ENCODE results near the gene DDX10.
A peak's percentile ranks its signal among the peaks of the same experiment; 100 is the strongest.

Gene DDX10

DNA sequence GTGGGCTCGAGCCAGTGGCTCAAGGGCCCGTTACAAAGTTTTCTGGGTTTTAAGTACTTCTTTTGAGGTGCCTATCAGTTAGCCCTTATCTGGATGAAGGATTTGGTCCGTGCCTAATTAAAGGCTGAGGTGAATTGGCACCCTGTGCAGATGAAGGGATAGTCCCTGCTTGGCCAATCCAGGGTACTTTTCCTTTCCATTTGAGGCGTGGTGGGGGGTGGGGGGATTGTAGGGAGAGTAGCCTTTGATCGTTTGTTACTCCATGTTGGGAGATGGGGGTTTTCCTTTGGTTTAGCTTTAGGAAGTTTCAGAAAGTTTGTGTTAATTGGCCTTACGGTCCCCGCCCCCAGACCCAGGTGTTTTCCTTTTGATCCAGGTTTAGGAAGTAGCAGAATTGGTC is 170.8 kb downstream of the DDX10 start:
- DNase-seq: no peak

DNA sequence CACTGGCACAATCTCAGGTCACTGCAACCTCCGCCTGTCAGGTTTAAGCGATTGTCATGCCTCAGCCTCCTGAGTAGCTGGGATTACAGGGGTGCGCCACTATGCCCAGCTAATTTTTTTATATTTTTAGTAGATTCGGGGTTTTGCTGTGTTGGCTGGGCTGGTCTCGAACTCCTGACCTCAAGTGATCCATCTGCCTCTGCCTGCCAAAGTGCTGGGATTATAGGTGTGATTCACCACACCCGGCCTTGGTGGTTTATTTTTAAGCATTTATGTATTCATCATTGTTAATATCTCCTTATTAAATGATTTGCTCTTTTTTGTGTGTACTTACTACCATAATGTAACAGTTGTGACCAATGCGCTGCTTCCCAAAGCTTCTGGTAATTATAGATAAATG is 171.7 kb downstream of the DDX10 start:
- DNase-seq: no peak

DNA sequence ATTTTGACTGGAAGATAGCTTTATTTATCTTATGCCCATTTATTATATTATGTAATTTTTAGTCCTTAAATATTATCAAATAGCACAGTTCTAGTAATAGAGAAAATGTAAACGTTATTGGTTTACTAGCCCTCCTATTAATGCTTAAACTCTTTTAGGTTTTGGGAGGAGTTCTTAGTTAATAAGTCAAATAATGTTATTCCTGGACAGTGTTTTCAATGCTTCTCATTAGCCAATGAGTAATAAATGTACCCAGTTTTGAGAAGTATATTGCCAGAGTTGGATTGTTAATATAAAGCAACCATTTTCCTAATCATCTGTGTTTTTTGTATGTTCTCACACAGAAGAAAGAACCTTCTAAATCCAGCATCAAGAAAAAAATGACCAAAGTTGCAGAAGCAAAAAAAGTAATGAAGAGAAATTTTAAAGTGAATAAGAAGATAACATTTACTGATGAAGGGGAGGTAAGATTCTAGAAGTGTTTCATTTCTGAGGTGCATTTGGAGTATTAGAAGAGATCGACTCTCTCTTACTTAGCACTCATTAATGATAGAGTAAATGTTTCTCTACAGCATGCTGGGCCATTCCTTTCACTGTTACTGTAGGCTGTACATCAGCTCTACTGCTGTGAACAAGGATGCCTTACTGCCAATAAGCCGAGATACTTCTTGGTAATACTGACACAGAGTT is 173.4 kb downstream of the DDX10 start:
- DNase-seq: no peak

DNA sequence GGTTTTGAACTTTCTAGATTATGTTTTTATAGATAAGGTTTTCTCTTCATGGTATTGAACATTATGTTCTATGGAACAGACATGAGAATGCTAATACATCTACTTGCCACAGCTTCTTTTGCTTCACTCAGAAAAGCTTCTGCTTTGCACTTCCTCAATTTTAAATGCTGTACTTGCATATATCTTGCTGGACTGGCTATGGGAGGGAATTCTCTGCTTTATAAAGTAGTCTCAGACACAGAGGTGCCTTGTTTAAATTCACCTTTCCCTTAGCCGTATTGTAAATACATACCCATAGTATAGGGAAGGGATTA is 173.9 kb downstream of the DDX10 start:
- no peak for DNase-seq

DNA sequence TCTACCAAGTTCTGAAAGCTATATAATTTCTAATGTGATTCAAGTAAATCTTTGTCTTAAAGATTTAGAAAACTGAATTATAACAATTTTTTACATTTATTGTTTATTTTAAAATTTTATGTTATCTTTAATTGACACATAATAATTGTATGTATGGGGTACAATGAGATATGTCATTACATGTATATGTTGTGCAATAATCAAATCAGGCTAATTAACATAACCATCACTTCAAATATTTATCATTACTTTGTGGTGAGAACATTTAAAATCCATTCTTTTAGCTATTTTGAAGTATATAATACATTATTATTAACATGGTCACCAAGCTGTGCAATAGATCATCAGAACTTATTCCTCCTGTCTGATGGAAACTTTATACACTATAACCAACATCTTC is 181.1 kb downstream of the DDX10 start:
- no peak for DNase-seq

DNA sequence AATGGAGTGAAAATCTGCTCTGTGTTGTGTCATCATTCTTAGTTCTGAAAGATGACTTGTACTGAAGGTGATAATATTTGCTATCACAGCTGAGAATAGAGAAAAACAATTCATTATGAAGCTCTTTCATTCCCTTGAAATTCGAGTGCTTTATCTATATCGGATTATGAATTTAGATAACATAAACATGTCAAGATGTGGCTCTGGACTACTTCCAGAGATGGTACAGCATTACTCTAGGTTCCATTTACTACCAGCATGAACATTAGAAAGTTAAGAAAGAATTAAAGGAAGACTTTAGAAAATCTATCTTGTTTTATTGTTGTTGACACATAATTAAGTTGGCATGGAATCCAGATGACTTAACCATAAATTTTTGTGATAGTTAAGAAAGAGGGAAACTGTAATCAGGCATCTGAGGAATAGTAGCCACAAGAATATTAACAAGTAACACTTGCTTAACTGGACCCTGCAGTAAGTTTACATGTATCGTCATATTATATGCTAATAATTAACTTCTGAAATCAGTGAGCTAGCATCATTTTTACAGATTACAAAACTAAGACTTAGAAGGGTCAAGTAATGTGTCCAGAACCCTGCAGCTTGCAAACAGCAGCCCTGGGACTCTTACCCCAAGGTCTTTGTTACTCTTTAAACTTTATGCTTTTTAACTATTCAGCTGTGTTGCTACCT is 182.6 kb downstream of the DDX10 start:
- DNase-seq: no peak

DNA sequence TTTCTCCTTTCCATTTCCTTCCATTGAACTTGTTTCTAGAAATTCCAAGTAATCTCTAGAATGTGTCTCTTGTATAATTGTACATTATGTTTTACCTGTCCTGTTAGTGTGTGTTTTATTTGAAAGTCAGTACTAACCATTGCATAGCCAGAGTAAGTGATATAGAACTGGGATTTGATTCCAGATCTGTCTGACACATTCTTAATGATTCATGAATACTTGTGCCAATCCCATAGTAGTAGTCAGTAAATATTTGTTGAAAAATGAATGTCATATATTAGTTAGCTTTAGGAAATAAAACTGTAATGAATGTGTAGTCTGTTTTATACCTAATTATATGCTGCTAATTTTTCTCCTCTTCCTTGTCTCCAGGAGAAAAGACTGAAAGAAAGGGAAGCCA is 186.9 kb downstream of the DDX10 start:
- DNase-seq: no peak

DNA sequence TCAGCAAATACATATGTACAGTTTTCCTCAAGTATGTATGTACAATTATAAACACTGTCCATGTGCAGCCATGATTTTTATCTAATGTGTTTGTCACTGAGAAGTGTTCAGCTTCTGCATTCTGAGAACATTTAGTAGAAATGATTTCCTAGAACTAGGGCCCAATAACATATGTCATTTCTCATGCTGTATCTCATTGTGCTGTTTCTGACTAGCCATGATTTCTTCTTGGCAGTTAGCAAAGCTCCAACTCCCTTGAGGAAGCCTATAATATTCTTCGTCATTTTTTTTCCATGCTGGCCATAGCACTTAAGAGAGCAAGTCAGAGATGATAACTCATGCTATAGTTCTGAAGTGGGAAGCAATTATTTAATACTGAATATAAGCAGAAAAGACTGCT is 187.8 kb downstream of the DDX10 start:
- no peak for DNase-seq

DNA sequence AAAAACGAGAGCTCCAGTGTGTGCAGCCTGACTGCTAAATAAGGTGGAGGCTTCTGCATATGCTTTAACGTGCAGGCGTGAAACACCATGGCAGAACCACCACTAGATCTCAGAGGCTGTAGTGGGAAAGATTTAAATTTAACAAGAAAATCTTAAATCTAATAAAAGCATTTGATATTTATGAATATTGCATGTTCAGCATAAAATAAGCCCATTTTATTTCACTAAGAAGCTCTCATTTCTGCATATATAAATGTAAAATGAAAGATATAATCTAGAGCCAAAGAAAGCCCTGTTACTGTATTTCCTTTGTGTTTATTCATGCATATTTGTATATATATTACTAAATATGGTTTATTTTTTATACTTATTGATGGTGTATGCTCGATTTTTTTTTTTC is 188.3 kb downstream of the DDX10 start:
- no peak for DNase-seq

DNA sequence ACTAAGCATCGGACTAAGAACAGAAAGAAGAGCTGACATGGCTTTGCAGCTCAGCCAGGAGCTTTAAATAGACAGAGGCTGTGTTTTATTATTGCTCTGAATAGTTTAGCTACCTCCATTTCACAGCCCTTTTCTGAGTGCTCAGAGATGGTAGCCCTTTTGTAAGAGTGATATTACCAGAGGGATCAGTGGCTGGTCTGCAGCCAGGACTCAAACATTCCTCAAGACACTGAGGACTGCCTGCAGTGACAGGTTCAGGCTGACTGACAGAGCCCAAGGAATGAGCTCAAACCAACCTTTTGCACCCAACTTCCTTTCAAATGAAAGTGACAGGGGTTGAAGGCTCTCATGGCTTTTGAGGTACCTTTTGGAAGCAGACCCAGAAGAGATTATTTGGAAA is 189.0 kb downstream of the DDX10 start:
- no peak for DNase-seq

DNA sequence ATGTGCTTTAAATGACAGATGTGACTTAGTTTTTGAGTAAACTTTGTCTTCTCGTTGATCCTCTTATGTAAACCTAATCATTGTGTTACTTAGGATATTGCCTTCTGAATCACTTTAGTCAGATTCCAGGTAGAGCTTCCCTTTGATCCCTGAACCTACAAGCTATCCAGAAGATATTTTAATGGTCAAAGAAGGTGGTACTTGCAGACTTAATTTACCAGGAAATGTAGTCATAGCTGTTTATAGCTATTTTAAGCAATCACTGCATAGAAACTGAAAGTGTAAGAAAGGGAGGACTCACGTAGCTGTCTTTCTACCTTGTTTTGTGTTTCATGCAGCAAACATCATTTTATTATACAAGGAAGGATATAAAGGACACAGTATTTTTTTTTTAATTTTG is 189.5 kb downstream of the DDX10 start:
- no peak for DNase-seq

DNA sequence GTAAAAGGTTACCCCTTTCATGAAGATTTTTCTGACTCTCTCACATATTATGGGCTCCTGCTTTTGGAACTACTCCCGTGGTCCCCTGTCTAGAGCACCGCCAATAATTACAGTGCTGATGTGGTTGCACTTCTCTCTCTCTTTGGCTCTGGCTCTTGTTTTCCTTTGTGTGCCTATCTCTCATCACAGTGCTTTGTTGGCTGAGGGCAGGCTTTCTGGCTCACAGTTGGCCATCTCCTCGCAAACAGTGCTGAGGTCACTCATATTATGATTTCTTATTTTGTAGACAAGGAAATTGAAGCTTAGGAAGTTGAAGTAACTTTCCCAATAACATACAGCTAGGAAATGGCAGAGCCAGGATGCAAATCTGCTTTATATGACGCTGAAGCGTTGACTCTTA is 192.5 kb downstream of the DDX10 start:
- no peak for DNase-seq

DNA sequence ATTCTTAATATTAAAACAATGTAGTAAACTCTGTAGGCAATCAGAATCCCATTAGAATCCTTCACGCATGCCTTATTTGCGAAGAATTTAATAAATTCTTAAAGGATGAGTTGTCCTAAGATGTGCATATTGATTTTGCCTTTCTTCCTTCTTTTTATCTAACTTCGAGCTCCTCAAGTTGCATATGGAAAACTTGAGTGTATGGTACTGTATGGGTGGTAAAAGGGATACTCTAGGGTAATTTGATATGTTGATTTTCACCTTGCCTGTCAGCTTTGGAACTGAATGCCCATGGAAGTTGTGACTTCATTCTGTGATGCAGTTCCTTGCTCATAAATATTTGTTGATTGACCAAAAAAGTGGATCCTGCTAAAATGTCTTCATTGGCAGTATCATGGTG is 193.8 kb downstream of the DDX10 start:
- no peak for DNase-seq

DNA sequence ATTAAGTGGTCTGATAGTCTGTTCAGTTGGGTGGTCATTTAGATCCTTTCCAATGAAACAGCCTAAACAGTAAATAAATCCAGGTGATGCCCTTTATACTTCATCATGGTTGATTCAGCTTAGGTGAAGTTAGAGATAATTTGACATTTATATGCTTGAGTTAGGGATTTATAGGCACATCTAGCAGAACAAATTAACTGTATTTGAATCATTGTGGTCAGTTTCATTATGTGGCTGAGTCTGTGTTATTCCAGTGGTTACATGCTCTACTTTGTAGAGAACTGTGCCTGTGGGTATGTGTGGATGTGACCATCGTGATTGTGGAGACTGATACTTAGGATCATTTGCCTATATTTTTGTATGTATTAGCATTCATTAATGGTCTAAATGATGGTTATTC is 194.6 kb downstream of the DDX10 start:
- DNase-seq: no peak

DNA sequence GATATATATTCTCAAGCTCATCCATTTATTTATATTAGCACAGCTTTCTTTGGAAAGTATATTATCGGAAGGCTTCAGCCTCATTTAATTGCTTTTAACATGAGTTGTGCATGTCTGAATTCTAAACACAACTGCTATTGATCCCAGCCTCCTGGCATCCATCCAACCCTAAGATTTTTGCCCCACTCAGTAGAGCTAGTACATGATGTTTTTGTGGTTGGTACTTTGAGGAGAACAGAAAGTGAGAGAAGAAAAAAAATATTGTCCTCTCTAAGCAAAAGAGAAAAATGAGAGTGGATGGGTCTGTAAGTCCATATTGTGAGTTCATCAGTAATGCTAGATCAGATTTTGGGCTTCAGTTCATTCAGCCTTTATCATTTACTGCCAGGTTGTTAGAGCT is 198.7 kb downstream of the DDX10 start:
- DNase-seq: no peak

DNA sequence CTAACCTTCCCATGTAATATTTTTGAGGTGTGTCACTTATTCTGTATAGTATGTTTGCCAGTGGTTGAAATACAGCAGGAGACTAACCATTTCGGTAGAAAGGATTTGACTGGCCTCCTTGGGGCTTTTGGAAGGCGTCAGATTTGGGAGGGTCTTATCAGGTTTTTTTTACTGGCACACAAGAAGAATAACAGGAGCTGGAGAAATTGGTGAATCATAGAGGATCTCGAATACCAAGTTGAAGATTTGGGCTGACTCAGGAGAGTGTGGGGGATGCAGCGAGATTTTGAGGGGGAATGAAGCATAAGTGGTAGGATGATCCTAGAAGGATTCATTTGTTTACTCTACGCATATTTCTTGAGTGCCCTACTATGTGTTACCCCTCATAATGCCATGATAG is 200.5 kb downstream of the DDX10 start:
- DNase-seq: no peak

DNA sequence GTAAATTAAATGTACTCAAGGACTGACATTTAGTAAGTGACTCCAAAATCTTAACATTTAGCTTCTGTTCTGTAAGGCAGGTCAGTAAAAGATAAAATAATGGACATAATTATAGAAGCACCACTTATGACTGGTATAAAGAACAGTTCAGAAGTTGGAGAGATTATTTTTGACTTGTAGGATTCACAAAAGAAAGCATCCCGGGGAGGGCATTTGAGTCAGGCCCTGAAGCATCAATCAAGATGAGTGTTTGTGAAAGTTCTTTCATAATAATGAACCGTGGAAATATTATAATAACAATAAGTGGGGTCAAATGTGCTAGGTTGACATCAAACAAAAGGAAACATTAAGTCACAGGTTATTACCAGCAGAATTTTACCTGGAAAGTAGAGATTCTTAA is 201.9 kb downstream of the DDX10 start:
- no peak for DNase-seq

DNA sequence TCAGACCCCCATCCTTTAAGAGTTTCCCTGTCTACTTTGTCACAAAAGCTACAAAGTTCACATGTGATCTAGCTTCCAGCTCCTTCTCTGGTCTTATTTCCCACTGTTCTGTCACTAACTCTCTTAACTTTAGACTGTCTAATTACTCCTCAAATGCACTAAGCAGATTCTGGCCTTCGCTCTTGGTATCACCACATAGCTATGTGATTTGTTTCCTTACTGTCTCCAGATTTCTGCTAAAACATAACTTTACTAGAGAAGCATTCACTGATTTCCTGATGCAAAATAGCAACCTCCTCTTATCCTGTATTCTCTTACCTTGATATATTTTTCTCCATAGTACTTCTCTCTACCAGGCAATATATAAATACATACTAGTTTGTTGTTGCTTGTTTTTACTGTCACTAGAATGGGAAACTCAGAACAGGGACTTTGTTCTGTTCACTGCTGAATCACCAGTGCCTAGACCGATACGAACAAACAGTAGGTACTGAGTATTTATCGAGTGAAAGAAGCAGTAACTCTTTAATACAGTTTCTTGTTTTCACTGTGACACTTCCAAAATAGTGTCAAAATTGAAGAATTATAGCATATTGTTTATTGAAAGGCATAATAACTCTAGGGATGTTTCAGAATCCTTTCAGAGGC is 205.6 kb downstream of the DDX10 start:
- DNase-seq: no peak

DNA sequence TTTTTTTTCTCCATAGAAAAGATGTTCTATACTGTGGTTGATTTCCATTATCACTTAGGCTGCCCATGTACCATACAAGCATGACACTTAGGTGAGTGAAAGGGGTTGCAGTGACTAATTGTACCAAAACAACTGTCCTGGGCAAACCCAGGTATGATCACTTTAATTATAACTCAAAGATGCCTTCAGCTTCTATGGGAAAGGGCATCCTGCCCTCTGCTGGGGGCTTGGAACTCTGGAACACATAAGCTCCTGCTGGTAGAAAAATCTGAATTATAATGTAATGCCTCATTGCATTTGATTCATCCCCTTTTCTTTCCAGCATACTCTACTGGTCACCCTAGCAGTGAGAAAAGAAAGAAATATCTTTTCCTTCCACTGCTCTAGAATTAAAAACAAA is 206.3 kb downstream of the DDX10 start:
- DNase-seq: peak in 2 of 14 donors; percentile 0 to 1

DNA sequence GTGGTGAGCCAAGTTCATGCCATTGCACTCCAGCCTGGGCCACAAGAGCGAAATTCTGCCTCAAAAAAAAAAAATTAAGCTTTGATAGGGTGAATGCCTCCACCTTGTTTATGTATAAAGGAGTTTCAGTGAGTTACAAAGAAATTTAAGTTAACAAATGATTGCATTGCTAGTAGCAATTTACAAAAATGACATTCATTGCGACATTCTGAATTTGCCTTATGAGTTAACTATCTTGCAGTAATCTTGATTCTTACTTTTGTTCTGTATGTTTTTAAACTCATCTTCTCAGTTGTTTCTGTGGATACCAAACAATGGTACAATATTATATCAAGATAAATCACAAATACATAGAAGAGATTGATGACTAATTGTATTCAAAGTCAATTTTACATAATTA is 207.0 kb downstream of the DDX10 start:
- no peak for DNase-seq

DNA sequence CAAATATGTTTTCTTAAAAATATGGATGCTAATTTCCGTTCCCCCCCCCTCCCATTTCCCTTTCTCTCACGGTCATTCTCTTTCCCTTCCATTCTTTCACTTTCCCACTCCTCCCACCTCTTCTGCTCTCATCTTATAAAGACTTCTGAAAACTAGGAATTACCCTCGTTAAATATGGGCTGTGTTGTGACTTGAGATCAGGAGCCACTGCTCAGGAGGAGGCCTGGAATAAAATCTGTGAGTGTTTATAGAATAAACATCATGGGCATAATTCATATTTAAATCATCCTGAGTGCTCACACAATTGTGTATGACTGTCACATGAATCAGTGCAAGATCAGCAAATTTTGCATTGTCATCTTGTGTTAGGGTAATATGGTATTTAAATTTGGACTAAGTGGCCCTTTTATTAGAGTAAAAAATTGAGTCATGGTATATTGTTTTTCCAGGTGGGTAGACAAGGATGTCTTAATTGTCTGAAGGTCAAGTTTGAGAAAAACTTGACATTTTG is 208.0 kb downstream of the DDX10 start:
- DNase-seq: no peak

DNA sequence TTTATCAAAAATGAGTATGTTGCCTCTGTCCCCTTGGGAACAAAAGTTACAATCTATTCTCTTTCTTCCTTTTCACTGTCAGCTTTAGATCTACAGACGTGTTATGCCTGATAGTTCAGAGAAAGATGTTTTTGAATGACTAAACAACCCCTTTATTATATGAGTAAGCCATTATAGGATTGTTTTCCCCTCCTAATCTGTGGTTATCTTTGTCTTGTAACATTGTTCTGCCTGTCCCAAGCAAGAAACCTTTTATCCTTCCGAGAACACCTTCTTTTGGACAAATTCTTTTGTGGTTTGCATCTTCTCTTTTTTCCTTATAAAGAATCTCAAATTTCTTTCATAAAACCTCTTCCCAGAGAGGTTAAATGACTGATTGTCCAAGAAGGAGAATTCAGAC is 208.4 kb downstream of the DDX10 start:
- DNase-seq: no peak

DNA sequence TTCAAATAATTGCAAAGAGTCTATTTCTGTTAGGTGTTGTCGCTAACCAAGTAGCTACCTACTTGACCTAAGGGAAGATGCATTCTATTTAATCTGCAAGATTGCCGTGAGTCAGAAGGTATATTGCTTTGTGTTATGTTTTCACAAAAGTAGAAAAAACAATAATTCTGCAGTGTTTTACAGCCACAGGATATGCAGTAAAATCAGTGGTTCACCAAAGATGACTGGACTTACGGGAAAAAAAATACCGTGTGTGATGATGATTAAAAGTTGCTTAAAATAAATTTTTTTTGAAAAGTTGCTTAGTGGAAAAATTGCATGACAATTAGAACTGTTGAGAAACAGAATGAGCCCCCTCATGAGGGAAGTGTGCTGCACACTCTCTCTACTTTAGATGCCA is 209.1 kb downstream of the DDX10 start:
- DNase-seq: no peak

DNA sequence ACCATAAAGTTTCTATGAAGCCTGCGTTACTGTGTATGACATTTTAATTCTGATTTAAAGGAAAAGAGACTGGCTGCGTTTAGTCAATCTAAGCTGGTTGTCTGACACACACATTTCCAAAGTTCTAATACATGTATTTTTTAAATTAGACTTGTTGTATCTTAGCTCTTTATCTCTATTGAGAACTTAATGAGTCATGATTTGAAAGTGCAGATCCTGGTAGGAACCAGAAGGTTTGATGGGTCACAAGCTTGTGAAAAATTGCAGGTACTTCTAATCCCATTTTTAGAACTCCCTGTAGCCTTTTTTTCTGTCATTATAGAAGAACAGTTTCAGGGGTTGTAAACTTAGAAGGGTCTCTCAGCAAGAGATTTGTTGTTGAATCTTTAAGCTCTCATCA is 210.3 kb downstream of the DDX10 start:
- no peak for DNase-seq
